ENCODE data around the gene PARVB. TPM values are rescaled to one million over a fixed set of nuclear protein-coding genes. Genes with fewer than 3 reads are reported as not detected.

The PARVB gene
- total RNA-seq, 6 experiments from 2014 or later: 36.5 to 44.2 (median 38.9) TPM

DNA sequence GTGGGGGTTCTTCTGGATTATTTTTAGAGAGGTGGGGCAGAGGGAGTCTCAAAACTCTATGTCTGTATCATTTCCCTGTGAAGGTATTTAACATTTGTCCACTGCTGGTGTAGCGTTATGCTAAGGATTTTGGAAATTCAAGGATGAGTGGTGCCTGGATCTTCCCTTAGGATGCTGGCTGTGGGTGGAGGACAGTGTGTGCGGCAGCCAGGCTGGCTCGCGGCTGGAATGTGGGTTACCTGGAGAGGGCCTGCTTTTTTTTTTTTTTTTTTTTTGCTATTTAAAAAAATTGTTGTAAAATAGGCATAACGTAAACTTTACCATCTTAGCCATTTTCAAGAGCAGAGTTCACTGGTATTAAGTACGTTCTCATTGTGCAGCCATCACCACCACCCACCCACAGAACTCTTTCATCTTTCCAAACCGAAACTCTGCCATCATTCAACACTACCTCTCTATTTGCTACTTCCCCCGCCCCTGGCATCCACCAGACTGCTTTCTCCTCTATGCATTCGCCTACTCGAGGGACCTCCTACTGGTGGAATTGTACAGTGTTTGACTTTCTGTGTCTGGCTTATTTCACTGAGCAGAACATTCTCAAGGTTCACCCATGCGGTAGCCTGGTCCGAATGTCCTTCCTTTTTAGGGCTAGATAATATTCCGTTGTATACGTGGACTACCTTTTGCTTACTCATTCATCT lies 67.1 kb downstream of the PARVB start:
- Mint-ChIP-seq H3K9me3 (no peaks in the 10 kb centered on the region), H3K27ac (no peak overlapping the region), H3K36me3 (ENCODE audit: low read depth) (no peaks in the 10 kb centered on the region; the same call in 1 of the 2 replicates), H3K27me3 (ENCODE audit: insufficient read depth) (no peaks in the 10 kb centered on the region; the same call in 1 of the 2 replicates), H3K4me1 (ENCODE audit: low read depth) (peaks cover 7% of the 10 kb centered on the region; the same call in 1 of the 2 replicates), H3K4me3 (no peak overlapping the region)
- no peak for DNase-seq
- TF ChIP-seq, protein P1, sequence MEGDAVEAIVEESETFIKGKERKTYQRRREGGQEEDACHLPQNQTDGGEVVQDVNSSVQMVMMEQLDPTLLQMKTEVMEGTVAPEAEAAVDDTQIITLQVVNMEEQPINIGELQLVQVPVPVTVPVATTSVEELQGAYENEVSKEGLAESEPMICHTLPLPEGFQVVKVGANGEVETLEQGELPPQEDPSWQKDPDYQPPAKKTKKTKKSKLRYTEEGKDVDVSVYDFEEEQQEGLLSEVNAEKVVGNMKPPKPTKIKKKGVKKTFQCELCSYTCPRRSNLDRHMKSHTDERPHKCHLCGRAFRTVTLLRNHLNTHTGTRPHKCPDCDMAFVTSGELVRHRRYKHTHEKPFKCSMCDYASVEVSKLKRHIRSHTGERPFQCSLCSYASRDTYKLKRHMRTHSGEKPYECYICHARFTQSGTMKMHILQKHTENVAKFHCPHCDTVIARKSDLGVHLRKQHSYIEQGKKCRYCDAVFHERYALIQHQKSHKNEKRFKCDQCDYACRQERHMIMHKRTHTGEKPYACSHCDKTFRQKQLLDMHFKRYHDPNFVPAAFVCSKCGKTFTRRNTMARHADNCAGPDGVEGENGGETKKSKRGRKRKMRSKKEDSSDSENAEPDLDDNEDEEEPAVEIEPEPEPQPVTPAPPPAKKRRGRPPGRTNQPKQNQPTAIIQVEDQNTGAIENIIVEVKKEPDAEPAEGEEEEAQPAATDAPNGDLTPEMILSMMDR (IDR thresholded peaks at IDR 0.05): peak; percentile 53

DNA sequence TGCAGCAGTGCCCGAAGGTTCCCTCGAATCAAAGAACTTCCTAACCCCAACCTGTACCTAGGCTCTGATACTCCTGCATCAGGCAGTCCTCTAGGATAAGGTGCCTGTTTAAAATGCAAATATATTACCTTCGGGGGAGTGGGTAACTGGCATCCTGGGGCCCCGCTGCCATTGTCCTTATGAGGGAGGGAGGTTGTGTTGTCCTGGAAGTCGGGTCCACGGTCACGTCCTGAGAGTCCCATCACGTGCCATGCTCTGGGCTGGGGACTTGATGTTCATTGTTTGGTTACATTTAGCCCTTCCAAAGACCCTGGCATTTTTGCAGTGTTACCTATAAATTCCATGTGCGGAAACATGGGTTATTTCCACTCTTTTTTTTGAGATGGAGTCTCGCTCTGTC lies 67.6 kb downstream of the PARVB start:
- no peaks in the 10 kb centered on the region for H3K9me3 Mint-ChIP-seq

DNA sequence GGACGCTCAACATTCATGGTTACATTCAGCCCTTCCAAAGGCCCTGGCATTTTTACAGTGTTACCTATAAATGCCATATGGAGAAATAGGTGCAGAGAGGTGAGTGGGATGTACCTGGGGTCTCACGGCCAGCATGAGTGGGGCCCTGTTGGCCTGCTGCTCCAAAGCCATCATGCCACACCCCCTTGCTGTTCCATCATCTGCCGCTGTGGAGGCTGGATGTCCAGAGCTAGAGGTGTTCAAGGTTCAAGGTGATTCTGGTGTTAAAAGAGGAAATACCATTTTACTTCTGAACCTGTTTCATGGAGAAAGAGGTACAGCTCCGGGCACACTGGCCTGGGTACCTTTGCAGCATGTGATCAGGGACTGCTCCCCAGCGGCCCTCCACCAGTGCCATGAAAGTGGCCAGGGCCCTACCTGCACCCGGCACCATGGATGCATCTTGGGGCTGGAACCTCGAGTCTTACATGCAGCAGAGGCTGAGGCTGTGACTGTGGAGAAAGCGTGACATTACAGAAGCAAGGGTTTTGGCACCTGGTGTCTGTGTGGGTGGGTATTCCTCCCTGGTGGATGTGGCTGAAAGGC lies 68.6 kb downstream of the PARVB start:
- TF ChIP-seq, protein P1 (IDR thresholded peaks at IDR 0.05): no peak
- Mint-ChIP-seq H3K36me3 (ENCODE audit: low read depth) (no peaks in the 10 kb centered on the region; the same call in 1 of the 2 replicates), H3K4me3 (no peak overlapping the region), H3K4me1 (ENCODE audit: low read depth) (peaks cover 7% of the 10 kb centered on the region; the same call in 1 of the 2 replicates), H3K27ac (no peak overlapping the region), H3K27me3 (ENCODE audit: insufficient read depth) (no peaks in the 10 kb centered on the region; the same call in 1 of the 2 replicates), H3K9me3 (no peaks in the 10 kb centered on the region)
- no peak for DNase-seq

More for the DNA sequence above, 67.6 kb downstream of the PARVB start:
- no peaks in the 10 kb centered on the region; the same call in 1 of the 2 replicates for H3K27me3 Mint-ChIP-seq (ENCODE audit: insufficient read depth)
- DNase-seq: no peak
- peaks cover 7% of the 10 kb centered on the region; the same call in 1 of the 2 replicates for H3K4me1 Mint-ChIP-seq (ENCODE audit: low read depth)
- H3K4me3 Mint-ChIP-seq: no peak overlapping the region
- H3K27ac Mint-ChIP-seq: no peak overlapping the region
- no peaks in the 10 kb centered on the region; the same call in 1 of the 2 replicates for H3K36me3 Mint-ChIP-seq (ENCODE audit: low read depth)
- TF ChIP-seq, protein P1 (IDR thresholded peaks at IDR 0.05): no peak

DNA sequence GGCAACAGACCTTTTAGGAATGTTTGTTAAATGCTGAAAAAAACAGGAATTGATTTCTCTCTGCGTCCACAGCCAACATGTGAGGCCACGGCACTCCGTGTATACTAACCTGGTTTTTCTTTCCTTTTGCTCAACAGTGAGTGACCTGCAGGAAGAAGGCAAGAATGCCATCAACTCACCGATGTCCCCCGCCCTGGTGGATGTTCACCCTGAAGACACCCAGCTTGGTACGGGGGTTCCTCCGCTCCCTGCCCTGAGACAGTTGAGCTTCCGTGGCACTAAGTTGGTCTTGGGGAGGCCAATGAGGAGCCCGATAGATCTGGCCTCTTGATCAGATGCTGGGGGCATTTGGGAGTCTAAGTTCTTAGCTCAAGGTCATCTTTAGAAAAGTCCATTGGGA lies 69.7 kb downstream of the PARVB start:
- Mint-ChIP-seq H3K9me3 (no peaks in the 10 kb centered on the region), H3K4me1 (ENCODE audit: low read depth) (peaks cover 6% of the 10 kb centered on the region; the same call in 1 of the 2 replicates), H3K36me3 (ENCODE audit: low read depth) (no peaks in the 10 kb centered on the region; the same call in 1 of the 2 replicates), H3K27ac (no peak overlapping the region), H3K27me3 (ENCODE audit: insufficient read depth) (no peaks in the 10 kb centered on the region; the same call in 1 of the 2 replicates), H3K4me3 (no peak overlapping the region)
- no peak for DNase-seq
- TF ChIP-seq, protein P1 (IDR thresholded peaks at IDR 0.05): no peak

DNA sequence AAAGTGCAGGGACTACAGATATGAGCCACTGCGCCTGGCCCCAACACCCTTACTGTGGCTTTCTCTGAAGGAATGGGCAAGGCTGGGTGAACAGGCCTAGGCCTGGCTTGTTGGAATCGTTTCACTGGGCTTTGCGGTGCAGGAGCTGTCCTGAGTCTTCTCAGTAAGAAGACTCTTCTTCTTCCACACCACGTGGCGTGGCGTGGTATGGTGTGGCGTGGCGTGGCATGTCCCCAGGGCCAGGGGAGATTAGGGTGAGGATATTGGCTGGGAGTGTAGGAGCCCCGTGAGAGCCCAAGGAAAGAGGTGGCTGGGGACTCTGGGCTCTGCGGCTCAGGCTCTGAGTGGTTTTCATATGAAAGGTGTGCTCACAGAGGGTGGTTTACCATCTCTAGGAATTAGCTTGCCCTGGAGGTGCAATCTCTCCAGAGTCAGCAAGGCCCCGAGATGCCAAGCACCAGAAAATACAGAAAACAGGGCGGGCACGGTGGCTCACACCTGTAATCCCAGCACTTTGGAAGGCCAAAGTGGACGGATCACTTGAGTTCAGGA lies 70.7 kb downstream of the PARVB start:
- no peaks in the 10 kb centered on the region; the same call in 1 of the 2 replicates for H3K27me3 Mint-ChIP-seq (ENCODE audit: insufficient read depth)
- no peak for DNase-seq
- TF ChIP-seq, protein P1 (IDR thresholded peaks at IDR 0.05): no peak
- no peak overlapping the region for H3K27ac Mint-ChIP-seq
- H3K4me3 Mint-ChIP-seq: no peak overlapping the region
- H3K36me3 Mint-ChIP-seq (ENCODE audit: low read depth): no peaks in the 10 kb centered on the region; the same call in 1 of the 2 replicates
- H3K9me3 Mint-ChIP-seq: no peaks in the 10 kb centered on the region
- H3K4me1 Mint-ChIP-seq (ENCODE audit: low read depth): no peaks in the 10 kb centered on the region

Data from HFFc6 (cell line).